IMR-90 (cell line): ENCODE results near the gene CAMKMT. TPM values are rescaled to one million over a fixed set of nuclear protein-coding genes. Genes with fewer than 3 reads are reported as not detected.

Experiments
- ATAC-seq: fragments of 200-7000 bp; cut with Tn5 transposase; 2 replicates; pipeline ENCODE4 v1.9.1; 2020; ENCODE audit warnings: low read depth, mild to moderate bottlenecking, moderate library complexity
- BruUV-seq: library from RNA; stranded (reverse); fragments of 400-500 nt; replicated peaks from 2 replicates; lab custom pipeline; 2021; lab: Mats Ljungman, UMichigan
- CTCF ChIA-PET: fragments of 300-600 bp; formaldehyde crosslinking; extraction: SDS; loops from one replicate; lab custom pipeline; 2021; ENCODE audit warnings: antibody characterized with exemption; lab: Yijun Ruan, JAX
- POLR2A ChIA-PET: fragments of 300-600 bp; sonication (Branson Sonifier 250); formaldehyde crosslinking; loops from one replicate; lab custom pipeline; 2022; ENCODE audit warnings: antibody characterized with exemption; ENCODE audit not compliant: unreplicated experiment; lab: Charles Lee
- DNase-seq: peaks from one replicate; pipeline ENCODE4 v3.0.0; 2013
- H2AFZ ChIP-seq: replicated peaks from 2 replicates; pipeline ENCODE3; 2013; ENCODE audit warnings: low read length, mild to moderate bottlenecking; ENCODE audit not compliant: poor library complexity
- H2AK5ac ChIP-seq: 2 replicates; pipeline ENCODE4 v1.6.1; 2013; ENCODE audit warnings: low read depth, low read length, inconsistent platforms
- H2AK9ac ChIP-seq: replicated peaks from 2 replicates; pipeline ENCODE3; 2013; ENCODE audit warnings: mild to moderate bottlenecking, low read depth, low read length, moderate library complexity; ENCODE audit not compliant: poor library complexity
- H2BK120ac ChIP-seq: 2 replicates; pipeline ENCODE4 v1.6.1; 2013; ENCODE audit warnings: low read depth, low read length, inconsistent platforms
- H2BK15ac ChIP-seq: 3 replicates; pipeline ENCODE4 v1.6.1; 2013; ENCODE audit warnings: low read depth, low read length, inconsistent platforms
- H2BK20ac ChIP-seq: 2 replicates; pipeline ENCODE4 v1.6.1; 2013; ENCODE audit warnings: low read depth, mild to moderate bottlenecking, inconsistent platforms, low read length, moderate library complexity
- H2BK5ac ChIP-seq: 2 replicates; pipeline ENCODE4 v1.6.1; 2013; ENCODE audit warnings: mild to moderate bottlenecking, low read depth, low read length, inconsistent platforms; ENCODE audit not compliant: poor library complexity, severe bottlenecking
- H3K14ac ChIP-seq: replicated peaks from 2 replicates; pipeline ENCODE4 v1.6.1; 2013; ENCODE audit warnings: low read depth, low read length, inconsistent platforms
- H3K18ac ChIP-seq: 2 replicates; pipeline ENCODE4 v1.6.1; 2013; ENCODE audit warnings: low read depth, low read length, control low read depth
- H3K23ac ChIP-seq: 2 replicates; pipeline ENCODE4 v1.6.1; 2013; ENCODE audit warnings: low read depth, low read length, inconsistent platforms
- H3K27ac ChIP-seq: 2 replicates; pipeline ENCODE4 v1.5.1; 2013; ENCODE audit warnings: mild to moderate bottlenecking, control low read depth, low read length; ENCODE audit not compliant: insufficient read depth
- H3K27me3 ChIP-seq: 2 replicates; pipeline ENCODE4 v1.6.1; 2013; ENCODE audit warnings: low read length; ENCODE audit not compliant: control insufficient read depth, insufficient read depth
- H3K36me3 ChIP-seq: 2 replicates; pipeline ENCODE4 v1.6.1; 2013; ENCODE audit warnings: low read length, mixed read lengths; ENCODE audit not compliant: control insufficient read depth, insufficient read depth
- H3K4ac ChIP-seq: 2 replicates; pipeline ENCODE4 v1.6.1; 2013; ENCODE audit warnings: low read depth, low read length, inconsistent platforms
- H3K4me1 ChIP-seq: 2 replicates; pipeline ENCODE4 v1.6.1; 2013; ENCODE audit warnings: low read length, mixed read lengths; ENCODE audit not compliant: control insufficient read depth, insufficient read depth
- H3K4me2 ChIP-seq: 2 replicates; pipeline ENCODE4 v1.6.1; 2013; ENCODE audit warnings: low read depth, mild to moderate bottlenecking, control low read depth, low read length, moderate library complexity
- H3K4me3 ChIP-seq: 2 replicates; pipeline ENCODE4 v1.5.1; 2013; ENCODE audit warnings: low read depth, mild to moderate bottlenecking, control low read depth, low read length, moderate library complexity; ENCODE audit not compliant: insufficient read depth
- H3K56ac ChIP-seq: 2 replicates; pipeline ENCODE4 v1.6.1; 2013; ENCODE audit warnings: low read length, inconsistent platforms; ENCODE audit not compliant: insufficient read depth; ENCODE audit errors: extremely low read depth
- H3K79me1 ChIP-seq, 2 experiments: 2 replicates each; pipeline ENCODE4 v1.6.1; 2013; ENCODE audit warnings: low read length in 2 of 2, inconsistent platforms in 1 of 2, low read depth in 1 of 2
- H3K9ac ChIP-seq: 2 replicates; pipeline ENCODE4 v1.6.1; 2013; ENCODE audit warnings: low read depth, low read length, control low read depth
- H3K9me1 ChIP-seq: 2 replicates; pipeline ENCODE4 v1.6.1; 2013; ENCODE audit warnings: low read length, inconsistent platforms; ENCODE audit not compliant: insufficient read depth
- H3K9me3 ChIP-seq: 2 replicates; pipeline ENCODE4 v1.6.1; 2013; ENCODE audit warnings: low read length; ENCODE audit not compliant: control insufficient read depth, insufficient read depth
- H4K20me1 ChIP-seq: 2 replicates; pipeline ENCODE4 v1.6.1; 2013; ENCODE audit warnings: low read length, inconsistent platforms; ENCODE audit not compliant: insufficient read depth
- H4K5ac ChIP-seq: 2 replicates; pipeline ENCODE4 v1.6.1; 2013; ENCODE audit warnings: mild to moderate bottlenecking, low read depth, low read length, control low read depth
- H4K8ac ChIP-seq, 2 experiments: 2 replicates each; pipeline ENCODE4 v1.6.1; 2013; ENCODE audit warnings: low read depth in 2 of 2, low read length in 2 of 2, control low read depth in 1 of 2, inconsistent platforms in 1 of 2
- H4K91ac ChIP-seq: 2 replicates; pipeline ENCODE4 v1.6.1; 2013; ENCODE audit warnings: low read depth, low read length, inconsistent platforms; ENCODE audit not compliant: insufficient read depth
- BHLHE40 ChIP-seq: fragments of 150-350 bp; IDR thresholded peaks from 2 replicates; pipeline ENCODE4 v1.6.1; 2016; ENCODE audit warnings: mild to moderate bottlenecking, low read depth, low read length
- CEBPB ChIP-seq: IDR thresholded peaks from 2 replicates; pipeline ENCODE4 v1.6.1; 2012; ENCODE audit warnings: low read depth, low read length, improper control_type of control experiment
- CHD1 ChIP-seq: IDR thresholded peaks from 2 replicates; pipeline ENCODE4 v1.6.1; 2012; ENCODE audit warnings: low read depth, low read length, improper control_type of control experiment
- MAFK ChIP-seq: IDR thresholded peaks from 2 replicates; pipeline ENCODE4 v1.6.1; 2012; ENCODE audit warnings: low read depth, low read length, improper control_type of control experiment
- MAZ ChIP-seq: IDR thresholded peaks from 2 replicates; pipeline ENCODE4 v1.6.1; 2012; ENCODE audit warnings: low read depth, mild to moderate bottlenecking, low read length, improper control_type of control experiment, moderate library complexity, borderline replicate concordance
- MXI1 ChIP-seq: IDR thresholded peaks from 2 replicates; pipeline ENCODE4 v1.6.1; 2012; ENCODE audit warnings: low read depth, mild to moderate bottlenecking, low read length, moderate library complexity, borderline replicate concordance
- POLR2A ChIP-seq: IDR thresholded peaks from 2 replicates; pipeline ENCODE4 v1.6.1; 2012; ENCODE audit warnings: mild to moderate bottlenecking, low read depth, low read length
- RAD21 ChIP-seq: IDR thresholded peaks from 2 replicates; pipeline ENCODE4 v1.6.1; 2012; ENCODE audit warnings: low read length, improper control_type of control experiment
- RCOR1 ChIP-seq: IDR thresholded peaks from 2 replicates; pipeline ENCODE4 v1.6.1; 2012; ENCODE audit warnings: mild to moderate bottlenecking, low read length, improper control_type of control experiment; ENCODE audit not compliant: insufficient replicate concordance
- WGBS, 2 experiments: methylation state at CpG; one replicate each; pipeline versions ENCODE4 v1.1.5 to v1.1.7; 2013; ENCODE audit warnings: missing lambda C conversion rate in 2 of 2; ENCODE audit not compliant: insufficient read length in 1 of 2; ENCODE audit errors: extremely low coverage in 2 of 2; 5-methylcytosine and 5-hydroxymethylcytosine counted together
- dilution Hi-C: fragments of 300-500 bp; cut with HindIII; formaldehyde crosslinking; loops from one replicate; pipeline ENCODE4 v1.14.3; 2018; ENCODE audit warnings: low sequenced_read_pairs; ENCODE audit not compliant: unreplicated experiment
- in situ Hi-C: fragments of 300-500 bp; cut with MboI; formaldehyde crosslinking; loops from 3 replicates; pipeline ENCODE4 v1.14.3; 2019; ENCODE audit warnings: low sequenced_read_pairs, inconsistent platforms, mixed read lengths
- intact Hi-C: fragments of 100-400 bp; cut with micrococcal nuclease; formaldehyde crosslinking; loops from 2 replicates; pipeline ENCODE4 v1.10.0; 2022
- polyA plus RNA-seq, 3 experiments: library from polyadenylated mRNA; depleted of rRNA; stranded (reverse); fragments of >200 nt; gene quantifications; 2 replicates each; pipeline ENCODE4 v1.2.3, GENCODE V29; 2012; ENCODE audit warnings: low replicate concordance in 1 of 3
- total RNA-seq: library from RNA; depleted of rRNA; stranded (reverse); fragments of >200 nt; gene quantifications from 2 replicates; pipeline ENCODE4 v1.2.3, GENCODE V29; 2012
- TF ChIP-seq, protein P1 (sequence below): fragments of 150-350 bp; IDR thresholded peaks from 2 replicates; pipeline ENCODE4 v1.6.1; 2017; ENCODE audit warnings: mild to moderate bottlenecking, antibody characterized with exemption, low read length, low read depth
- TF ChIP-seq, protein P2 (sequence below): conservative IDR thresholded peaks from 2 replicates; pipeline ENCODE4 v1.5.1; 2012; ENCODE audit warnings: mild to moderate bottlenecking, low read depth, low read length, improper control_type of control experiment
- TF ChIP-seq, protein P3 (sequence below): fragments of 150-350 bp; IDR thresholded peaks from 2 replicates; pipeline ENCODE4 v1.6.1; 2016; ENCODE audit warnings: low read depth, mild to moderate bottlenecking, low read length, moderate library complexity, borderline replicate concordance

Gene CAMKMT
- total and polyA plus RNA-seq, 2 of the 4 experiments (the other 2 are of a cell fraction) = 4.4 to 6.8 TPM

DNA sequence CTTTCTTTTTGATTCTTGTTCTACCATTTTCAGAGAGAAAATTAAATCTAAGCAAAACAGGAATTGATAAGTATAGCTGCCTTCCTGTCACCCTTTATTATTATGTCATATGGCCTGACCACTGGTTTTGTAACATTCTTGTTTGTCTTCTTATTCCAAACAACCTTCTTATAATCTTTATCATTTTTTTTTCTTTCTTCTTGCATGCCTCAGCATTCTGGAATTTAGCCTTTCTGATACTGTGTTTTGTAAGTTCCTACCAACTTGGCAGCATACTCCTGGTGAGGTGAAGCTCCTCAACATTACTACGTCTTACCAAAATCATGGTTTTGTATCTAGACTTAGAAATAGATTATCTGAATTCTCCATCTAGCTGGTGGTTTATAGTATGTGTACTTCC is 199.2 kb downstream of the CAMKMT start:
- no peak overlapping the region for H4K91ac ChIP-seq
- H3K9me3 ChIP-seq = no peaks in the 10 kb centered on the region
- H2AK9ac ChIP-seq = no peak overlapping the region
- H3K9me1 ChIP-seq = no peaks in the 10 kb centered on the region
- H2BK20ac ChIP-seq = no peak overlapping the region
- no peak overlapping the region for H3K23ac ChIP-seq
- no peak overlapping the region for H4K5ac ChIP-seq
- no peaks in the 10 kb centered on the region for H4K20me1 ChIP-seq
- no peak overlapping the region for H3K56ac ChIP-seq
- H3K4me2 ChIP-seq = no peak overlapping the region
- no peak overlapping the region for H3K9ac ChIP-seq
- ATAC-seq (no peak), DNase-seq (peak; percentile 19)
- H2BK120ac ChIP-seq = no peak overlapping the region
- dilution Hi-C loops (no loop called here), intact Hi-C loops (no loop called here), in situ Hi-C loops (no loop called here)
- H3K4me3 ChIP-seq = no peak overlapping the region
- H3K4me1 ChIP-seq = no peaks in the 10 kb centered on the region
- BruUV-seq = no TSS peak
- WGBS, 2 experiments = no CpG with 5 or more reads among the region's 1 CpG
- no peak overlapping the region for H2BK5ac ChIP-seq
- no peaks in the 10 kb centered on the region for H3K27me3 ChIP-seq
- no peak overlapping the region for H3K4ac ChIP-seq
- no peak for TF ChIP-seq CHD1
- TF ChIP-seq MAFK = no peak
- TF ChIP-seq, protein P1, sequence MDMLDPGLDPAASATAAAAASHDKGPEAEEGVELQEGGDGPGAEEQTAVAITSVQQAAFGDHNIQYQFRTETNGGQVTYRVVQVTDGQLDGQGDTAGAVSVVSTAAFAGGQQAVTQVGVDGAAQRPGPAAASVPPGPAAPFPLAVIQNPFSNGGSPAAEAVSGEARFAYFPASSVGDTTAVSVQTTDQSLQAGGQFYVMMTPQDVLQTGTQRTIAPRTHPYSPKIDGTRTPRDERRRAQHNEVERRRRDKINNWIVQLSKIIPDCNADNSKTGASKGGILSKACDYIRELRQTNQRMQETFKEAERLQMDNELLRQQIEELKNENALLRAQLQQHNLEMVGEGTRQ = no peak
- TF ChIP-seq, protein P2, sequence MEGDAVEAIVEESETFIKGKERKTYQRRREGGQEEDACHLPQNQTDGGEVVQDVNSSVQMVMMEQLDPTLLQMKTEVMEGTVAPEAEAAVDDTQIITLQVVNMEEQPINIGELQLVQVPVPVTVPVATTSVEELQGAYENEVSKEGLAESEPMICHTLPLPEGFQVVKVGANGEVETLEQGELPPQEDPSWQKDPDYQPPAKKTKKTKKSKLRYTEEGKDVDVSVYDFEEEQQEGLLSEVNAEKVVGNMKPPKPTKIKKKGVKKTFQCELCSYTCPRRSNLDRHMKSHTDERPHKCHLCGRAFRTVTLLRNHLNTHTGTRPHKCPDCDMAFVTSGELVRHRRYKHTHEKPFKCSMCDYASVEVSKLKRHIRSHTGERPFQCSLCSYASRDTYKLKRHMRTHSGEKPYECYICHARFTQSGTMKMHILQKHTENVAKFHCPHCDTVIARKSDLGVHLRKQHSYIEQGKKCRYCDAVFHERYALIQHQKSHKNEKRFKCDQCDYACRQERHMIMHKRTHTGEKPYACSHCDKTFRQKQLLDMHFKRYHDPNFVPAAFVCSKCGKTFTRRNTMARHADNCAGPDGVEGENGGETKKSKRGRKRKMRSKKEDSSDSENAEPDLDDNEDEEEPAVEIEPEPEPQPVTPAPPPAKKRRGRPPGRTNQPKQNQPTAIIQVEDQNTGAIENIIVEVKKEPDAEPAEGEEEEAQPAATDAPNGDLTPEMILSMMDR = no peak
- TF ChIP-seq CEBPB = no peak
- TF ChIP-seq POLR2A = no peak
- TF ChIP-seq RCOR1 = no peak
- TF ChIP-seq, protein P3, sequence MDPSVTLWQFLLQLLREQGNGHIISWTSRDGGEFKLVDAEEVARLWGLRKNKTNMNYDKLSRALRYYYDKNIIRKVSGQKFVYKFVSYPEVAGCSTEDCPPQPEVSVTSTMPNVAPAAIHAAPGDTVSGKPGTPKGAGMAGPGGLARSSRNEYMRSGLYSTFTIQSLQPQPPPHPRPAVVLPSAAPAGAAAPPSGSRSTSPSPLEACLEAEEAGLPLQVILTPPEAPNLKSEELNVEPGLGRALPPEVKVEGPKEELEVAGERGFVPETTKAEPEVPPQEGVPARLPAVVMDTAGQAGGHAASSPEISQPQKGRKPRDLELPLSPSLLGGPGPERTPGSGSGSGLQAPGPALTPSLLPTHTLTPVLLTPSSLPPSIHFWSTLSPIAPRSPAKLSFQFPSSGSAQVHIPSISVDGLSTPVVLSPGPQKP = no peak
- no peak for TF ChIP-seq BHLHE40
- TF ChIP-seq RAD21 = no peak
- TF ChIP-seq MAZ = no peak
- TF ChIP-seq MXI1 = no peak
- H3K36me3 ChIP-seq = no peaks in the 10 kb centered on the region
- no peak overlapping the region for H3K27ac ChIP-seq
- H2AK5ac ChIP-seq = no peak overlapping the region
- POLR2A ChIA-PET = no interaction called here
- no peak overlapping the region for H3K14ac ChIP-seq
- CTCF ChIA-PET = interaction anchor here (0.6 to 1.3 kb wide), 4 partner anchors 12 to 396 kb away, joined by 3 to 6 read pairs (median 4); no protein-coding TSS in a partner anchor
- no peak overlapping the region for H2BK15ac ChIP-seq
- H3K18ac ChIP-seq = no peak overlapping the region
- H2AFZ ChIP-seq = no peak overlapping the region
- no peaks in the 10 kb centered on the region for H3K79me1 ChIP-seq
- no peak overlapping the region for H4K8ac ChIP-seq
